ENCODE data around the gene STOX1. TPM values are rescaled to one million over a fixed set of nuclear protein-coding genes. Genes with fewer than 3 reads are reported as not detected.
A peak's percentile ranks its signal among the peaks of the same experiment; 100 is the strongest.
"Not testable (repeated sequence)": the region's sequence is repeated elsewhere in the genome, so short reads cannot be mapped to it uniquely, and the experiment has no call there.

Gene STOX1
- total RNA-seq, 2 donors from 2014 or later, result 0.12 TPM; not detected in 1

DNA sequence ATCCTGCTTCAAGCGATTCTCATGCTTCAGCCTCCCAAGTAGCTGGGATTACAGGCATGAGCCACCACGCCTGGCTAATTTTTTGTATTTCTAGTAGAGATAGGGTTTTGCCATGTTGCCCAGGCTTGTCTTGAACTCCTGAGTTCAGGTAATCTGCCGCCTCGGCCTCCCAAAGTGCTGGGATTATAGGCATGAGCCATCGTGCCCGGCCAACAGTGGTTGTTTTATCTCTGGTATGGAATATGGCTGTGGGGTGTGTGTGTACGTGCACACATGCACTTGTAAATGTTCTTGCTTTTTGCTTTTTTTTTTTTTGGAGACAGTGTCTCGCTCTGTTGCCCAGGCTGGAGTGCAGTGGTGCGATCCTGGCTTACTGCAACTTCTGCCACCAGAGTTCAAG, 13.3 kb downstream of the STOX1 start:
- H3K27me3 Mint-ChIP-seq; H3K4me1 Mint-ChIP-seq; H3K4me3 Mint-ChIP-seq; ATAC-seq; DNase-seq; H3K27ac Mint-ChIP-seq; H3K9me3 ChIP-seq (ENCODE audit: control insufficient read depth, low read length, poor library complexity, severe bottlenecking); H3K36me3 Mint-ChIP-seq (ENCODE audit: low read depth): not testable (repeated sequence)

DNA sequence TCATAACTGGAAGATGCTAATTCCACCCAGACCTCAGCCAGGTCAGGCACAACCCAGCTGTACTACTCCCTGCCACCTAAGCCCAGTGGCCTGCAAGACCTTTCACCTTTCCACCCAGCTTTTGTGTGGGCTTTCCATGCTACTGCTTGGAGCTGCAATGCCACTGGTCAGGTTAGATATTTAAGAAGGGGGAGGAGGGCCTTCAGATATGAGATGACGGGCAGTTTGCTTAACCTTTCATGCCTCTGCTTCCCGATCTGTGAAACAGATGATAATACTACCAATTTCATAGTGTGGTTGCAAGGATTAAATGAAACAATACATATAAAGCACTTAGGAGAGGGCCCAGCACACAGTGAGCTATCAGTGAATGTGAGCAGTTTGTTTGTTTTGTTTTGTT, 20.9 kb downstream of the STOX1 start:
- Mint-ChIP-seq H3K4me1 (no peaks in the 10 kb centered on the region), H3K4me3 (no peak overlapping the region), H3K36me3 (ENCODE audit: low read depth) (no peaks in the 10 kb centered on the region), H3K27me3 (no peaks in the 10 kb centered on the region), H3K27ac (no peak overlapping the region)
- ATAC-seq (no peak), DNase-seq (no peak)
- no peaks in the 10 kb centered on the region for H3K9me3 ChIP-seq (ENCODE audit: control insufficient read depth, low read length, poor library complexity, severe bottlenecking)

DNA sequence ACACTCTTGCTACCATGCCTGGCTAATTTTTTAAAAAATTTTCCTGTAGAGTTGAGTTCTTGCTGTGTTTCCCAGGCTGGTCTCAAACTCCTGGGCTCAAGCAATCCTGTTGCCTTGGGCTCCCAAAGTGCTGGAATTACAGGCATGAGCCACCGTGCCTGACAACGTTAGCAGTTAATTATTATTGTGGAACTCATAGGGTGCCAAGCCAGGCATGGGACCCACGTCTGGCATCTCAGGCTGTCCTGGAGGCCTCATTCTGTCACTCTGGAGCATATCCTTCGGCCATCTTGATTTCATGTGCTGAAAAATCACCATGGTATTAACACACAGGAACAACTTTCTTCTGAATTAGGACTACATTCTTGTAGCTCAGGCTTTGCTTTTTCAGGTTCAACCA, 21.5 kb downstream of the STOX1 start:
- Mint-ChIP-seq H3K4me3 (no peak overlapping the region), H3K36me3 (ENCODE audit: low read depth) (no peaks in the 10 kb centered on the region), H3K27me3 (no peaks in the 10 kb centered on the region), H3K27ac (no peak overlapping the region), H3K4me1 (no peaks in the 10 kb centered on the region)
- DNase-seq, result no peak
- H3K9me3 ChIP-seq (ENCODE audit: control insufficient read depth, low read length, poor library complexity, severe bottlenecking), result no peaks in the 10 kb centered on the region
- ATAC-seq, result no peak

DNA sequence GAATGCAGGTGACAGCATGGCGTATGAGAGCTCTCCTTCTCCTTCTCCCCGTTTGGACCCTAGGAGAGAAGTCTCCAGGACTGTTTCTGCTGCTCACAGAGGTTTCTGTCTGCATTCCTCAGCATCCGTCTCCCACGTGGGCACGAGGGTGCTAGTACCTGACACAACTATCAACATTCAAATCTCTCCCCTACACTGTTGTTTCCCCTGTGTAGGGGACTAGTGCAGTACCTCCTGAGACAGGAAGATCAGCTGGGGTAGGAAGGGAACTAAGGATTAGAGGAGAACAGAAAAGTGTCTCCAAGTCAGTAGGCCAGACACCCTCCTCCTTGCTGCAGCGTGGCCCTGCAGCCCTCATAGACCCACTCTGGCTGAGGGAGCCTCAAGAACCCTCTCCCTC, 29.0 kb downstream of the STOX1 start:
- H3K4me1 Mint-ChIP-seq, result no peaks in the 10 kb centered on the region
- no peaks in the 10 kb centered on the region for H3K9me3 ChIP-seq (ENCODE audit: control insufficient read depth, low read length, poor library complexity, severe bottlenecking)
- H3K27me3 Mint-ChIP-seq, result peaks cover 5% of the 10 kb centered on the region
- DNase-seq (no peak), ATAC-seq (no peak)
- no peak overlapping the region for H3K27ac Mint-ChIP-seq
- no peak overlapping the region for H3K4me3 Mint-ChIP-seq
- H3K36me3 Mint-ChIP-seq (ENCODE audit: low read depth), result no peaks in the 10 kb centered on the region

DNA sequence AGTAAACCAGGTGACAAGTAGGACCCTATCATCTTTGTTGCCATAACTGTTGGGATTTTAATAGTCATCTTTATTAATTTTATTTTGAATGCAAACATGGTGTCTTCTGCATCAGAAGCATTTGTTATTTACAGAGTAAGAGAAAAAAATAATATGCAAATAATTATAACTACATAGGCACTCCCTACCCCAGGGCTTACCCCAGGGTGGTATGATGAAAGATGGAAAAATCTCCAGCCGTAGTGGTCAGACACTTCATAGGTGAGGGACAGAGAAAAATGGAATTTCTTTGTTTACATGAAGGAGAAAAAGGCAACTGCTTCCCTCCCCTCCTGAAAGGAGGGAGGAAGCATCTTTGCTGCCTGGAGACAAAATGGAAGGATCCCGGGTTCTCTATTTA, 29.7 kb downstream of the STOX1 start:
- no peak overlapping the region for H3K4me3 Mint-ChIP-seq
- no peak for DNase-seq
- H3K4me1 Mint-ChIP-seq, result no peaks in the 10 kb centered on the region
- no peak overlapping the region for H3K27ac Mint-ChIP-seq
- ATAC-seq, result no peak
- H3K9me3 ChIP-seq (ENCODE audit: control insufficient read depth, low read length, poor library complexity, severe bottlenecking), result no peaks in the 10 kb centered on the region
- peaks cover 5% of the 10 kb centered on the region for H3K27me3 Mint-ChIP-seq
- H3K36me3 Mint-ChIP-seq (ENCODE audit: low read depth), result no peaks in the 10 kb centered on the region

DNA sequence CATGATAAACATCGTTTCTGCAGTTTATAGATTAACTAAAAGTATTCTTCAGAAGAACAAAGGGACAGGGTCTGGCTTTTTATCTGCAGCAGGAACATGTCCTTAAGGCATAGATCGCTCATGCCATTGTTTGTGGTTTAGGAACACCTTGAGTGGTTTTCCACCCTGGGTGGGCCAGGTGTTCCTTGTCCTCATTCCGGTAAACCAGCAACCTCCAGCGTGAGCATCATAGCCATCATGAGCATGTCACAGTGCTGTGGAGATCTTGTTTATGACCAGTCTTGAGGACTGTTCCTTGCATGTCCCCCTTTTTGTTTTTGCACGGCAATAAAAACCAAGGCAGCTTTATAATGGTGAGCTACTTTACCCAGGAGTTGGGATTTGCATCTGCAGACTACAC, 33.9 kb downstream of the STOX1 start:
- peaks cover 5% of the 10 kb centered on the region for H3K27me3 Mint-ChIP-seq
- ATAC-seq (no peak), DNase-seq (no peak)
- no peaks in the 10 kb centered on the region for H3K9me3 ChIP-seq (ENCODE audit: control insufficient read depth, low read length, poor library complexity, severe bottlenecking)
- peaks cover 2% of the 10 kb centered on the region for H3K36me3 Mint-ChIP-seq (ENCODE audit: low read depth)
- no peak overlapping the region for H3K4me3 Mint-ChIP-seq
- no peaks in the 10 kb centered on the region for H3K4me1 Mint-ChIP-seq
- H3K27ac Mint-ChIP-seq, result no peak overlapping the region

DNA sequence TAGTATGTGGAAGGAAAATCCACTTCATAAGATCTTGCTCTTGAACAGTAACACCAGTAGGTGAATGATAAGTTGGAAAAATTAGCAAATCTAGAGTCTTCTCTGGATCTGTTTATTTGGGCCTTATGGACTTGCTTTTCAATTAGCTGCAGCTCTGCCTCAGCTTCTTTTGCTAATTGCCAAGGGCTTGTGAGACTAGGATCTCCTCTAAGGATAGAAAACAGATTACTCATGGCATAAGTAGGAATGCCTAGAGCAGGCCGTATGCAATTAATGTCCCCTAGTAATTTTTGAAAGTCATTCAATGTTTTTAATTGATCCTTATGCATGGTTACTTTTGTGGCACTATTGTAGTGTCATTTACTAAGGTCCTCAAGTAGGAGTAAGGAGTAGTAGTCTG, 37.3 kb downstream of the STOX1 start:
- H3K4me1 Mint-ChIP-seq, result peaks cover 4% of the 10 kb centered on the region
- no peak overlapping the region for H3K27ac Mint-ChIP-seq
- ATAC-seq (no peak), DNase-seq (no peak)
- no peaks in the 10 kb centered on the region for H3K9me3 ChIP-seq (ENCODE audit: control insufficient read depth, low read length, poor library complexity, severe bottlenecking)
- peaks cover 2% of the 10 kb centered on the region for H3K36me3 Mint-ChIP-seq (ENCODE audit: low read depth)
- H3K4me3 Mint-ChIP-seq, result no peak overlapping the region
- no peaks in the 10 kb centered on the region for H3K27me3 Mint-ChIP-seq

DNA sequence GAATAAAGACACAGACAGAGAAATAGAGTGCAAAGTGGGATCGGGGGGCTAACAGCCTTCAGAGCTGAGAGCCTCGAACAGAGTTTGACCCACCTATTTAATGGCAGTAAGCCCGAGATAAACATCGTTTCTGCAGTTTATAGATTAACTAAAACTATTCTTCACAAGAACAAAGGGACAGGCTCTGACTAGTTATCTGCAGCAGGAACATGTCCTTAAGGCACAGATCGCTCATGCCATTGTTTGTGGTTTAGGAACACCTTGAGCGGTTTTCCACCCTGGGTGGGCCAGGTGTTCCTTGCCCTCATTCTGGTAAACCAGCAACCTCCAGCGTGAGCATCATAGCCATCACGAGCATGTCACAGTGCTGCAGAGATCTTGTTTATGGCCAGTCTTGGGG, 40.8 kb downstream of the STOX1 start:
- not testable (repeated sequence) for H3K4me3 Mint-ChIP-seq; H3K36me3 Mint-ChIP-seq (ENCODE audit: low read depth); ATAC-seq; H3K9me3 ChIP-seq (ENCODE audit: control insufficient read depth, low read length, poor library complexity, severe bottlenecking); H3K27ac Mint-ChIP-seq; H3K4me1 Mint-ChIP-seq; DNase-seq; H3K27me3 Mint-ChIP-seq

DNA sequence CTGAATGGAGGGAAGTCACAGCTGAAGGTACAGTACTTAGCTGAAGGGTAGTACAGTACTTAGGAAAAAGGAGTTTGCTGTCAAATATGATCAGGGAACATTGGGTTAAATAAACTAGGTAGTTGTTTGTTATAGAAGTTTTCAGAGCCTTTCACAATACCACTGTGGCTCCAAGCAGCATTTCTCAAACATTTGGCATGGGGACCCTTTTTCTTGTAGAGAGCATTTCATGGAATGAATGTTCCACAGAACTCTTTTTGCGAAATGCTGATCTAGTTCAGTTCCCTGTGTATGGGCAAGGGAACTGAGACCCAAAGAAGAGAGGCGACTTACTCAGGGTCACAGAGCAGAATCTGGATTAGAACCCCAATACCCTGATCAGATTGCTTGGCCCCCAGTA, 42.3 kb downstream of the STOX1 start:
- Mint-ChIP-seq H3K27ac (no peak overlapping the region), H3K27me3 (no peaks in the 10 kb centered on the region), H3K36me3 (ENCODE audit: low read depth) (no peaks in the 10 kb centered on the region), H3K4me3 (no peak overlapping the region), H3K4me1 (peaks cover 7% of the 10 kb centered on the region)
- DNase-seq (no peak), ATAC-seq (no peak)
- no peaks in the 10 kb centered on the region for H3K9me3 ChIP-seq (ENCODE audit: control insufficient read depth, low read length, poor library complexity, severe bottlenecking)

DNA sequence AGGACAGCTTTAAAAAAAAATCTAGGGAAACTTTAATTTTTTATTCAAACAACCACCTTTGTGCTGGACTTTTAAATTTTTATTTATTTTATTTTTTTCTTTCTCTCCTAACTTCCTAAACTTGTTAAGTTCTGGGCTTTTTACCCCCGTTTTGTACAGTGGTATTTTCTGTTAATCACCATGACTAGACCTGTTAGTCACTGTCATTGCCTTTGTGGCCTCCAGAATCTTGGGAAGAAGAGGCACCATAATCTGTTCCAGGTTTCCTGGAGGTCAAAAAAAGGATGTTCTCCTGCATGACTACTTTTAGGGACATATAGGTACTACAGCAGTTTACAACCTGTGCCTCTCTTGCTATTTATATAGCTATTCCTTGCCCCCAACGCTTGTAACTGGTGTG, 42.7 kb downstream of the STOX1 start:
- no peak for ATAC-seq
- H3K27ac Mint-ChIP-seq, result no peak overlapping the region

DNA sequence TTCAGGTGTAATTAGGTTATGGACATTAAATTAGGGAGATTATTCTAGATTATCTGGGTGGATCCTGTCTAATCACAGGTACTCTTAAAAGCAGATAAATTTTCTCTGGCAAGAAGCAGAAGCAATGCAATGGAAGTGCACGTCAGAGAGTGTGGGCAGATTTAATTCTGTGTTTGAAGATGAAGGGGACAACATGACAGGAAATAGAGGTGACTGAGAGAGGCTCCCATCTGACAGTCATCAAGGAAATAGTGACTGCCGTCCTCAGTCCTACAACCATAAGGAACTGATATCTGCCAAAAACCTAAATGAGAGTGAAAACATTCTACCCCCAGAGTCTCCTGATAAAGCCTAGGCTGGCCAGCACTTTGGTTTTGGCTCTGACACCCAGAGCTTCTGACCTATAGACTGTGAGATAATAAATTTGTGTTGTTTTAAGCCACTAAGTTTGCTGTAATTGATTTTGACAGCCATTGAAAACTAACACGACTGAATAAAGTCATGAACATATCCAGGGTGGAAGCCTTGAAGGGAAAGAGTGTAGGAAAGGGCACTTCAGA, 43.3 kb downstream of the STOX1 start:
- ATAC-seq (peak; percentile 57), DNase-seq (no peak)
- Mint-ChIP-seq H3K4me1 (peaks cover 7% of the 10 kb centered on the region), H3K4me3 (no peak overlapping the region), H3K36me3 (ENCODE audit: low read depth) (no peaks in the 10 kb centered on the region), H3K27ac (no peak overlapping the region), H3K27me3 (no peaks in the 10 kb centered on the region)
- no peaks in the 10 kb centered on the region for H3K9me3 ChIP-seq (ENCODE audit: control insufficient read depth, low read length, poor library complexity, severe bottlenecking)

More for the DNA sequence above, 42.7 kb downstream of the STOX1 start:
- no peaks in the 10 kb centered on the region for H3K36me3 Mint-ChIP-seq (ENCODE audit: low read depth)
- no peak overlapping the region for H3K4me3 Mint-ChIP-seq
- H3K4me1 Mint-ChIP-seq, result peaks cover 7% of the 10 kb centered on the region
- H3K9me3 ChIP-seq (ENCODE audit: control insufficient read depth, low read length, poor library complexity, severe bottlenecking), result no peaks in the 10 kb centered on the region
- no peaks in the 10 kb centered on the region for H3K27me3 Mint-ChIP-seq
- DNase-seq, result no peak

DNA sequence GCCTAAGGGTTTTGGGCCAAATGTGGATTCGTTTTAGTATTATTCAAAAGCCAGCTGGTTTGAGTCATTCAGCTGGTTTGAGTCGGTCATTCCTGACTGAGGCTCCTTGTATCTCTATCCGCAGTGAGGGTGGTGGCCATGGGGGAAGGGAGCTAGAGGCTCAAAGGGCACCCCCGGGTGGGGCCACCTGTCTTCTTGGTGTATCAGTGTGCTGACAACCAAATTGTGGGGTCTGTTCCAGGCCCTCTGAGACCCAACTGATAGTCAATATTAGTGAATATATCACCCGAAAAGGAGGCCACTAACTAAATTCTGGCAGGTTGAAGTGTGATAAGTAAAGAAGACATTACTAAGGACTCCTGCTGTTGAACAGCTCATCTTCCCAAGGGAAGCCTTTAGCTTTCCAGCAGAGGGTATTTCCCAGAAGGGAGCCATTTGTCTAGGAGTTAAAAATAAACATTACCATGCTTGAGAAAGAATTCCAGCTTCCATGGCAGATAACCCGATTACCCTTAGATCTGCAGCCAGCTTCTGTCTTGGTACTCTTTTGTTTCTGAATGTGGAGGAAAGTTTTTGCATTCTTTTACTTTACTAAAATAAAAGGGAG, 43.9 kb downstream of the STOX1 start:
- no peaks in the 10 kb centered on the region for H3K27me3 Mint-ChIP-seq
- ATAC-seq (no peak), DNase-seq (no peak)
- H3K4me3 Mint-ChIP-seq, result no peak overlapping the region
- no peak overlapping the region for H3K27ac Mint-ChIP-seq
- no peaks in the 10 kb centered on the region for H3K36me3 Mint-ChIP-seq (ENCODE audit: low read depth)
- peaks cover 7% of the 10 kb centered on the region for H3K4me1 Mint-ChIP-seq
- H3K9me3 ChIP-seq (ENCODE audit: control insufficient read depth, low read length, poor library complexity, severe bottlenecking), result no peaks in the 10 kb centered on the region

DNA sequence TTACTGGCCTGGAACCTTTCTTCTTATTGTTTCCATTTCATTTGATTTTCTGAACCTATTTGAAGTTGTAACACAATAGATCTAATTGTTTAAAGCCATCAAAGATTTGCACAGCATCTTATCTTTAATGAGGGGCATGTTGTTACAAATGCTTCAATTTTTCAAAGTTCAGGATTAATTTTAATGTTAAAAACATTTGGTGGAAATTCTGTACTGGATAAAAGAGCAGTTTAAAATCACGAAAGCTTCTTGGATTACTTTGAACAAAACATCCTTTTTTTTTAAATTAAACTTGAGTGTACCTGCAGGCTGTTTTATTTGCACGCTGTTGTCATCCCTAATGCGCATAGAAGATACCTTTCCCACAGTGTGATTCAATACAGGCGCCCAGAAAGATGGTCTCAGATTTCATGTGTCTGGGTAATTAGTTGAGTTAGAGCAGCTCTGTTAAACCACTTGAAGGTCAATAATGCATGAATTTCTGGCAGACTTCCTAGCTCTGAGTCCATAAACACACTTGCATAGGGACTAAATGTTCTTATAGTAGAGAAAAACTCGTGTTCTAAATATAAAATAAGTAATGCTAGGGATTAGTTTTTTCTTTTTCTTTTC, 44.5 kb downstream of the STOX1 start:
- Mint-ChIP-seq H3K36me3 (ENCODE audit: low read depth) (no peaks in the 10 kb centered on the region), H3K4me3 (no peak overlapping the region), H3K4me1 (peaks cover 3% of the 10 kb centered on the region), H3K27ac (no peak overlapping the region), H3K27me3 (no peaks in the 10 kb centered on the region)
- ATAC-seq (no peak), DNase-seq (no peak)
- H3K9me3 ChIP-seq (ENCODE audit: control insufficient read depth, low read length, poor library complexity, severe bottlenecking), result no peaks in the 10 kb centered on the region
